Inferior parietal cortex (tissue), 1 donor: ENCODE measurements around the gene TMIGD2.
"Not testable (repeated sequence)": the region's sequence is repeated elsewhere in the genome, so short reads cannot be mapped to it uniquely, and the experiment has no call there.

Source experiments
- DNase-seq: peaks from one replicate; pipeline ENCODE4 v3.0.0-alpha.2; 2016; ENCODE audit errors: extremely low spot score

The TMIGD2 gene

GRCh38 chr19:4297901-4298809 is 4.0 kb downstream of the TMIGD2 start:
- DNase-seq: no peak

- DNase-seq: peak; percentile 13
Observed at GRCh38 chr19:4295972-4296771, 6.0 kb downstream of the TMIGD2 start.

- DNase-seq: no peak
Observed at GRCh38 chr19:4294389-4294788, 7.8 kb downstream of the TMIGD2 start.

- no peak for DNase-seq
Observed at GRCh38 chr19:4292515-4292914, 9.7 kb downstream of the TMIGD2 start.

GRCh38 chr19:4291184-4291732 is 10.9 kb downstream of the TMIGD2 start:
- DNase-seq: no peak

GRCh38 chr19:4288091-4288777 is 14.0 kb downstream of the TMIGD2 start:
- DNase-seq: no peak

- DNase-seq: not testable (repeated sequence)
Observed at GRCh38 chr19:4286141-4286540, 16.0 kb downstream of the TMIGD2 start.

GRCh38 chr19:4284974-4285373 is 17.2 kb downstream of the TMIGD2 start:
- DNase-seq: no peak

GRCh38 chr19:4284176-4284958 is 17.8 kb downstream of the TMIGD2 start:
- no peak for DNase-seq

GRCh38 chr19:4279530-4280422 is 22.4 kb downstream of the TMIGD2 start:
- DNase-seq: no peak

GRCh38 chr19:4279267-4279529 is 23.0 kb downstream of the TMIGD2 start:
- no peak for DNase-seq

- no peak for DNase-seq
Observed at GRCh38 chr19:4278419-4279266, 23.5 kb downstream of the TMIGD2 start, which contains the start of gene SHD. Gene SHD, plus strand, starts transcription at chr19:4279266. Its CDS starts 798 bp downstream, at chr19:4280064.

GRCh38 chr19:4278010-4278409 is 24.2 kb downstream of the TMIGD2 start:
- no peak for DNase-seq

GRCh38 chr19:4277191-4277696 is 24.9 kb downstream of the TMIGD2 start:
- no peak for DNase-seq

GRCh38 chr19:4274321-4274686 is 27.9 kb downstream of the TMIGD2 start:
- DNase-seq: not testable (repeated sequence)

GRCh38 chr19:4272894-4273293 is 29.3 kb downstream of the TMIGD2 start:
- no peak for DNase-seq

GRCh38 chr19:4268816-4269430 is 33.3 kb downstream of the TMIGD2 start:
- no peak for DNase-seq
